HG03457 (cell line): Measurements from ENCODE around the gene RAB12.

Source experiments
- ATAC-seq: cut with Tn5 transposase; IDR thresholded peaks from one replicate; pipeline ENCODE4 v1.9.1; 2021; ENCODE audit warnings: moderate number of reproducible peaks; ENCODE audit not compliant: unreplicated experiment

Gene RAB12

GRCh38 chr18:8681196-8681595 is 72.0 kb downstream of the RAB12 start:
- no peak for ATAC-seq

- ATAC-seq: no peak
These were observed 75.3 kb downstream of the RAB12 start for GRCh38 chr18:8684577-8684976.

- ATAC-seq: no peak
These were observed 76.1 kb downstream of the RAB12 start for GRCh38 chr18:8685141-8685913.

- ATAC-seq: no peak
These were observed 76.6 kb downstream of the RAB12 start for GRCh38 chr18:8685914-8686216.

GRCh38 chr18:8686611-8687010 is 77.4 kb downstream of the RAB12 start:
- no peak for ATAC-seq

- ATAC-seq: no peak
These were observed 79.1 kb downstream of the RAB12 start for GRCh38 chr18:8688216-8688800.

- no peak for ATAC-seq
These were observed 79.6 kb downstream of the RAB12 start for GRCh38 chr18:8688816-8689215.
